HepG2 (cell line): ENCODE data around the gene GBGT1. TPM values are rescaled to one million over a fixed set of nuclear protein-coding genes. Genes with fewer than 3 reads are reported as not detected.

ENCODE experiments used
- ATAC-seq: fragments of 200-7000 bp; cut with Tn5 transposase; 3 replicates; pipeline ENCODE4 v1.9.1; 2020; ENCODE audit warnings: mild to moderate bottlenecking, moderate library complexity
- BruUV-seq: library from RNA; stranded (reverse); fragments of 400-500 nt; replicated peaks from 2 replicates; lab custom pipeline; 2021; lab: Mats Ljungman, UMichigan
- CTCF ChIA-PET: fragments of 300-600 bp; formaldehyde crosslinking; extraction: SDS; loops from one replicate; lab custom pipeline; 2021; ENCODE audit warnings: low total read pairs, inconsistent platforms, low intra/inter-chr PET ratio; lab: Yijun Ruan, JAX
- POLR2A ChIA-PET: fragments of 350-600 bp; sonication (Branson Sonifier 250); formaldehyde crosslinking; loops from one replicate; lab custom pipeline; 2020; ENCODE audit warnings: antibody characterized with exemption, inconsistent platforms; lab: Yijun Ruan, JAX
- DNase-seq: peaks from one replicate; pipeline ENCODE4 v3.0.0-alpha.2; 2015; ENCODE audit warnings: low spot score
- FAIRE-seq: peaks from 3 replicates; lab custom pipeline; 2011; peaks lifted over from hg19 to GRCh38; lab: Jason Lieb, UNC
- H2AFZ ChIP-seq: one replicate; pipeline ENCODE4 v1.6.1; 2011; ENCODE audit warnings: low read length, inconsistent platforms
- H3K27ac ChIP-seq: fragments of 300-600 bp; 3 replicates; pipeline ENCODE4 v1.8.0; 2011; ENCODE audit warnings: mixed run types, mild to moderate bottlenecking, mixed read lengths, low read length, inconsistent platforms; ENCODE audit not compliant: insufficient read depth; ENCODE audit errors: extremely low read length
- H3K27me3 ChIP-seq, 2 experiments: fragments of 200-600 bp in 1 of 2; 2 replicates in 1 of 2; 3 replicates in 1 of 2; pipeline versions ENCODE4 v1.6.0 to v1.8.0; 2011; ENCODE audit warnings: low read length in 2 of 2, mild to moderate bottlenecking in 2 of 2, moderate library complexity in 2 of 2, inconsistent platforms in 1 of 2; ENCODE audit not compliant: insufficient read depth in 2 of 2, control insufficient read depth in 1 of 2
- H3K36me3 ChIP-seq, 2 experiments: fragments of 200-600 bp in 1 of 2; replicated peaks in 1 of 2; 2 replicates in 1 of 2; 3 replicates in 1 of 2; pipeline versions ENCODE4 v1.5.1 to v1.8.0; 2011; ENCODE audit warnings: low read length in 2 of 2, inconsistent platforms in 1 of 2; ENCODE audit not compliant: insufficient read depth in 2 of 2, control insufficient read depth in 1 of 2
- H3K4me1 ChIP-seq: 2 replicates; pipeline ENCODE4 v1.5.1; 2012; ENCODE audit warnings: low read length, inconsistent platforms; ENCODE audit not compliant: insufficient read depth
- H3K4me2 ChIP-seq: 2 replicates; pipeline ENCODE4 v1.6.0; 2011; ENCODE audit warnings: low read depth, low read length, inconsistent platforms
- H3K4me3 ChIP-seq, 3 experiments: fragments of 200-600 bp in 1 of 3; sonication (generic), shearing (Covaris generic) in 1 of 3; replicated peaks in 1 of 3; 2 replicates each; pipeline ENCODE4 v1.5.1; 2011 to 2016; ENCODE audit warnings: low read length in 3 of 3, inconsistent platforms in 2 of 3, low read depth in 2 of 3, mild to moderate bottlenecking in 2 of 3, control low read depth in 1 of 3, mixed read lengths in 1 of 3; ENCODE audit not compliant: insufficient read depth in 1 of 3
- H3K79me2 ChIP-seq: one replicate; pipeline ENCODE4 v1.6.1; 2011; ENCODE audit warnings: low read length, inconsistent platforms; ENCODE audit not compliant: insufficient read depth
- H3K9ac ChIP-seq: 2 replicates; pipeline ENCODE4 v1.6.0; 2011; ENCODE audit warnings: mild to moderate bottlenecking, low read depth, low read length, inconsistent platforms; ENCODE audit not compliant: insufficient read depth
- H3K9me3 ChIP-seq: 2 replicates; pipeline ENCODE4 v1.5.1; 2012; ENCODE audit warnings: mild to moderate bottlenecking, low read length
- H4K20me1 ChIP-seq: 2 replicates; pipeline ENCODE4 v1.6.0; 2011; ENCODE audit warnings: inconsistent platforms, mild to moderate bottlenecking, low read length, moderate library complexity; ENCODE audit not compliant: insufficient read depth
- HNRNPK ChIP-seq: fragments of 200-400 bp; formaldehyde crosslinking; IDR thresholded peaks from 2 replicates; pipeline ENCODE4 v1.6.1; 2018; ENCODE audit warnings: low read length, low read depth, moderate library complexity, mild to moderate bottlenecking; ENCODE audit not compliant: poor library complexity, severe bottlenecking
- KDM2A ChIP-seq: sonication (generic); formaldehyde crosslinking; IDR thresholded peaks from 2 replicates; pipeline ENCODE4 v1.4.0; 2020; ENCODE audit warnings: low read depth, missing genetic modification reagents, borderline replicate concordance
- RAD51 ChIP-seq: fragments of 450-650 bp; IDR thresholded peaks from 2 replicates; pipeline ENCODE4 v1.6.1; 2016; ENCODE audit warnings: borderline replicate concordance
- RELA ChIP-seq: sonication (generic); formaldehyde crosslinking; IDR thresholded peaks from 2 replicates; pipeline ENCODE4 v1.4.0; 2020; ENCODE audit warnings: missing genetic modification reagents
- SIN3A ChIP-seq: IDR thresholded peaks from 2 replicates; pipeline ENCODE4 v1.6.1; 2011; ENCODE audit warnings: low read depth, mild to moderate bottlenecking, control low read depth, low read length, borderline replicate concordance
- ZNF737 ChIP-seq: sonication (generic); formaldehyde crosslinking; IDR thresholded peaks from 2 replicates; pipeline ENCODE4 v1.5.0; 2020; ENCODE audit warnings: missing genetic modification reagents, mild to moderate bottlenecking, borderline replicate concordance
- WGBS: methylation state at CpG from one replicate; pipeline ENCODE4 v1.1.6; 2017; ENCODE audit warnings: low lambda C conversion rate; 5-methylcytosine and 5-hydroxymethylcytosine counted together
- in situ Hi-C: cut with HindIII; loops from 2 replicates; pipeline ENCODE4 v1.10.0; 2017; ENCODE audit warnings: low pct_unique_long_range_greater_than_20kb; ENCODE audit not compliant: extremely low pct_ligation_motif_present
- intact Hi-C: fragments of 100-400 bp; cut with micrococcal nuclease; formaldehyde crosslinking; loops from one replicate; pipeline ENCODE4 v1.10.0; 2022; ENCODE audit not compliant: unreplicated experiment
- polyA plus RNA-seq, 8 experiments: library from polyadenylated mRNA; depleted of rRNA in 3 of 8; stranded (reverse) in 7 of 8; unstranded in 1 of 8; fragments of >200 nt; fragmentation: Illumina TruSeq in 4 of 8; extraction: Trizol in 4 of 8; gene quantifications; 2 replicates each; pipeline versions ENCODE4 v1.2.1 to v1.2.3, GENCODE V29; 2011 to 2016; ENCODE audit warnings: low read depth in 4 of 8, missing spikeins in 1 of 8, mixed read lengths in 1 of 8; ENCODE audit not compliant: insufficient read depth in 1 of 8
- total RNA-seq, 5 experiments: library from RNA; depleted of rRNA; stranded (reverse); fragments of >200 nt; fragmentation: Illumina TruSeq; extraction: Trizol; gene quantifications; 2 replicates each; pipeline ENCODE4 v1.2.3, GENCODE V29; 2016; ENCODE audit warnings: low read depth in 1 of 5
- TF ChIP-seq, protein P1 (sequence below): sonication (generic); formaldehyde crosslinking; IDR thresholded peaks from 2 replicates; pipeline ENCODE4; 2020; ENCODE audit warnings: missing genetic modification reagents, mild to moderate bottlenecking, borderline replicate concordance
- TF ChIP-seq, protein P2 (sequence below): sonication (generic); formaldehyde crosslinking; IDR thresholded peaks from 2 replicates; pipeline ENCODE4 v1.4.0; 2020; ENCODE audit warnings: missing genetic modification reagents, borderline replicate concordance

GBGT1 gene
- total and polyA plus RNA-seq, 2 of the 13 experiments (the other 11 are each of a cell fraction or from before 2014, with no cell fraction given) = not detected

DNA sequence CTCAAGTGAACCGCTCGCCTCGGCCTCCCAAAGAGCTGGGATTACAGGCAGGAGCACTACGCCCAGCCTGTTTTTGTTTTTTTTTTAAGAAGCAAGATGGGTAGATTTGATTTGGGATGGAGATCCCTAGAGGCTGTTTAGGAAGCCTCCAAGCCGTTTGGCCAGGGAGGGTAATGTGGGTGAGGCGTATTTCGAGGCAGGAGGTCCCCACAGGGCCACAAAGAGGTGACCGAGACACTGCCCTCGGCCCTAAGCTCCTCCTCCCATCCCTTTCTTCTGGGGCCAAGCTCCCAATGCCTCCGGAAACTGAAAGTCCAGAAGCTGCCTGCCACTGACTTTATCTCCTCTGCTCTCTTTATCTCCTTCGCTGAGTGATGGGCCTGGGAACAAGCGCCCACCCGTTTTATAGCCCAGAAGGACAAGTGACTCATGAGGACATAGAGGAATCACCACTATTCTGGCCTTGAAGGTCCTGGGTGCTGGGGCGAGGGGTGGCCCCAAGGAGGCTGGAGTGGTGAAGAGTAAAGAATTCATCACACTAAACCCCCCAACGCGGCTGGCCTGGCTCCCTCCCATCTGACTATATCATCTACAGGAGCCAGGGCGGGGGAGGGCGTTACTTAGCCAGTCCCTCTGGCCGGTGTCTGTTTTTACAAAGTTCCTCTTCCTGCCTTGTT is 40.6 kb downstream of the GBGT1 start (continued):
- TF ChIP-seq SIN3A (0 out of 2 replicates have a peak, but pooled peaks have one; percentile 28), HNRNPK (no peak), RAD51 (no peak), RELA (CRISPR knock-in tag) (no peak), ZNF737 (no peak), KDM2A (CRISPR knock-in tag) (peak; percentile 19; the same call in 1 of the 2 replicates)
- TF ChIP-seq, protein P1, sequence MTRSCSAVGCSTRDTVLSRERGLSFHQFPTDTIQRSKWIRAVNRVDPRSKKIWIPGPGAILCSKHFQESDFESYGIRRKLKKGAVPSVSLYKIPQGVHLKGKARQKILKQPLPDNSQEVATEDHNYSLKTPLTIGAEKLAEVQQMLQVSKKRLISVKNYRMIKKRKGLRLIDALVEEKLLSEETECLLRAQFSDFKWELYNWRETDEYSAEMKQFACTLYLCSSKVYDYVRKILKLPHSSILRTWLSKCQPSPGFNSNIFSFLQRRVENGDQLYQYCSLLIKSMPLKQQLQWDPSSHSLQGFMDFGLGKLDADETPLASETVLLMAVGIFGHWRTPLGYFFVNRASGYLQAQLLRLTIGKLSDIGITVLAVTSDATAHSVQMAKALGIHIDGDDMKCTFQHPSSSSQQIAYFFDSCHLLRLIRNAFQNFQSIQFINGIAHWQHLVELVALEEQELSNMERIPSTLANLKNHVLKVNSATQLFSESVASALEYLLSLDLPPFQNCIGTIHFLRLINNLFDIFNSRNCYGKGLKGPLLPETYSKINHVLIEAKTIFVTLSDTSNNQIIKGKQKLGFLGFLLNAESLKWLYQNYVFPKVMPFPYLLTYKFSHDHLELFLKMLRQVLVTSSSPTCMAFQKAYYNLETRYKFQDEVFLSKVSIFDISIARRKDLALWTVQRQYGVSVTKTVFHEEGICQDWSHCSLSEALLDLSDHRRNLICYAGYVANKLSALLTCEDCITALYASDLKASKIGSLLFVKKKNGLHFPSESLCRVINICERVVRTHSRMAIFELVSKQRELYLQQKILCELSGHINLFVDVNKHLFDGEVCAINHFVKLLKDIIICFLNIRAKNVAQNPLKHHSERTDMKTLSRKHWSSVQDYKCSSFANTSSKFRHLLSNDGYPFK (CRISPR knock-in tag) = no peak

DNA sequence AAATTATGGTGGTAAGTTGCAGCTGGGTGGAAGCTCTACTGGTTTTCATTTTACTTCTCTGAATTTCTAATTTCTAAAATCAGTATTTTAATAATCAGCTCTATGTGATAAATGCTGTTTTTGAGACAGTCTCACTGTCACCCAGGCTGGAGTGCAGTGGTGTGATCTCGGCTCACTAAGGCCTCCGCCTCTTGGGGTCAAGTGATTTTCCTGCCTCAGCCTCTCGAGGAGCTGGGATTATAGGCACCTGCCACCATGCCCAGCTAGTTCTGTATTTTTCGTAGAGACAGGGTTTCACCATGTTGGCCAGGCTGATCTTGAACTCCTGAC is 41.1 kb downstream of the GBGT1 start:
- peaks cover 47% of the 10 kb centered on the region for H3K4me1 ChIP-seq
- no peaks in the 10 kb centered on the region for H3K9me3 ChIP-seq
- no peaks in the 10 kb centered on the region for H3K79me2 ChIP-seq
- no peaks in the 10 kb centered on the region for H3K36me3 ChIP-seq
- in situ Hi-C loops (no loop called here), intact Hi-C loops (no loop called here)
- H3K9ac ChIP-seq = peak overlapping the region; percentile 33; the same call in 1 of the 2 replicates
- no peak for ATAC-seq
- H3K27me3 ChIP-seq = no peaks in the 10 kb centered on the region
- no peak overlapping the region for H3K27ac ChIP-seq
- TF ChIP-seq, protein P2, sequence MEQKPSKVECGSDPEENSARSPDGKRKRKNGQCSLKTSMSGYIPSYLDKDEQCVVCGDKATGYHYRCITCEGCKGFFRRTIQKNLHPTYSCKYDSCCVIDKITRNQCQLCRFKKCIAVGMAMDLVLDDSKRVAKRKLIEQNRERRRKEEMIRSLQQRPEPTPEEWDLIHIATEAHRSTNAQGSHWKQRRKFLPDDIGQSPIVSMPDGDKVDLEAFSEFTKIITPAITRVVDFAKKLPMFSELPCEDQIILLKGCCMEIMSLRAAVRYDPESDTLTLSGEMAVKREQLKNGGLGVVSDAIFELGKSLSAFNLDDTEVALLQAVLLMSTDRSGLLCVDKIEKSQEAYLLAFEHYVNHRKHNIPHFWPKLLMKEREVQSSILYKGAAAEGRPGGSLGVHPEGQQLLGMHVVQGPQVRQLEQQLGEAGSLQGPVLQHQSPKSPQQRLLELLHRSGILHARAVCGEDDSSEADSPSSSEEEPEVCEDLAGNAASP (CRISPR knock-in tag) = no peak
- peak overlapping the region; percentile 55 for H3K4me2 ChIP-seq
- H3K4me3 ChIP-seq = peak overlapping the region in 2 of 3 experiments; percentile 19 to 46; a peak in 2 of 6 replicates
- FAIRE-seq = no peak
- DNase-seq = no peak
- H4K20me1 ChIP-seq = peaks cover 9% of the 10 kb centered on the region; the same call in 1 of the 2 replicates
- ChIA-PET POLR2A (interaction anchor here (0.8 to 1.4 kb wide), 3 partner anchors 11 to 92 kb away, joined by 4 to 5 read pairs (median 5); partner anchors contain the start of gene GTF3C5), CTCF (no interaction called here)
- 39% methylated on average over 4 of the region's 4 CpGs for WGBS
- H2AFZ ChIP-seq = no peak overlapping the region
- BruUV-seq = no TSS peak
